SK-N-SH treated with all-trans-retinoic acid at 6 μM for 48 hours (cell line): ENCODE data around the gene RAB25.

Experiments
- ATAC-seq: fragments of 200-7000 bp; cut with Tn5 transposase; 3 replicates; pipeline ENCODE4 v1.9.1; 2020; ENCODE audit warnings: mild to moderate bottlenecking, moderate library complexity
- ARNTL ChIP-seq: fragments of 450-650 bp; formaldehyde crosslinking; IDR thresholded peaks from 2 replicates; pipeline ENCODE4 v1.5.0; 2020; ENCODE audit warnings: low read depth, mild to moderate bottlenecking, moderate library complexity, borderline replicate concordance
- BACH2 ChIP-seq: fragments of 250-450 bp; sonication (Bioruptor Pico); IDR thresholded peaks from 2 replicates; pipeline ENCODE4 v1.9.0; 2021; ENCODE audit warnings: mild to moderate bottlenecking, borderline replicate concordance
- CREB5 ChIP-seq: fragments of 250-450 bp; sonication (Bioruptor Pico); IDR thresholded peaks from 2 replicates; pipeline ENCODE4 v1.5.1; 2020; ENCODE audit warnings: low read depth, mild to moderate bottlenecking, moderate library complexity
- CSDC2 ChIP-seq: fragments of 250-450 bp; sonication (Bioruptor Pico); IDR thresholded peaks from 2 replicates; pipeline ENCODE4 v1.5.0; 2020; ENCODE audit warnings: mild to moderate bottlenecking, moderate library complexity
- CSRNP3 ChIP-seq: fragments of 250-450 bp; sonication (Bioruptor Pico); IDR thresholded peaks from 2 replicates; pipeline ENCODE4 v1.5.1; 2021; ENCODE audit warnings: mild to moderate bottlenecking, moderate library complexity
- GLIS3 ChIP-seq: fragments of 250-450 bp; sonication (Bioruptor Pico); IDR thresholded peaks from 2 replicates; pipeline ENCODE4 v1.5.0; 2020; ENCODE audit warnings: mild to moderate bottlenecking, moderate library complexity
- ISL1 ChIP-seq: fragments of 250-450 bp; sonication (Bioruptor Pico); IDR thresholded peaks from 2 replicates; pipeline ENCODE4 v2.1.2; 2022; ENCODE audit warnings: mild to moderate bottlenecking, moderate library complexity
- OSR1 ChIP-seq: fragments of 250-450 bp; sonication (Bioruptor Pico); IDR thresholded peaks from 2 replicates; pipeline ENCODE4 v1.8.0; 2022; ENCODE audit warnings: moderate library complexity, mild to moderate bottlenecking, inconsistent platforms
- PATZ1 ChIP-seq: fragments of 250-450 bp; sonication (Bioruptor Pico); IDR thresholded peaks from 2 replicates; pipeline ENCODE4 v1.8.0; 2020; ENCODE audit warnings: mild to moderate bottlenecking, moderate library complexity, borderline replicate concordance
- POU6F1 ChIP-seq: fragments of 250-450 bp; sonication (Bioruptor Pico); IDR thresholded peaks from 2 replicates; pipeline ENCODE4 v1.8.0; 2021; ENCODE audit warnings: low read depth, mild to moderate bottlenecking, moderate library complexity, borderline replicate concordance
- PPARA ChIP-seq: fragments of 250-450 bp; sonication (Bioruptor Pico); IDR thresholded peaks from 2 replicates; pipeline ENCODE4 v1.5.0; 2020; ENCODE audit warnings: mild to moderate bottlenecking, borderline replicate concordance
- RARB ChIP-seq: fragments of 250-450 bp; sonication (Bioruptor Pico); IDR thresholded peaks from 2 replicates; pipeline ENCODE4 v1.8.0; 2021; ENCODE audit warnings: mild to moderate bottlenecking, moderate library complexity
- SNAI2 ChIP-seq: fragments of 250-450 bp; sonication (Bioruptor Pico); IDR thresholded peaks from 2 replicates; pipeline ENCODE4 v1.5.0; 2020; ENCODE audit warnings: mild to moderate bottlenecking, moderate library complexity
- TCF4 ChIP-seq: fragments of 250-450 bp; sonication (Bioruptor Pico); IDR thresholded peaks from 2 replicates; pipeline ENCODE4 v1.8.0; 2021; ENCODE audit warnings: mild to moderate bottlenecking, moderate library complexity, borderline replicate concordance
- TOX ChIP-seq: fragments of 250-450 bp; sonication (Bioruptor Pico); IDR thresholded peaks from 2 replicates; pipeline ENCODE4 v1.8.0; 2021; ENCODE audit warnings: mild to moderate bottlenecking, moderate library complexity, borderline replicate concordance
- ZC3H10 ChIP-seq: fragments of 250-450 bp; sonication (Bioruptor Pico); IDR thresholded peaks from 2 replicates; pipeline ENCODE4 v1.5.1; 2021; ENCODE audit warnings: mild to moderate bottlenecking, moderate library complexity
- ZFP3 ChIP-seq: fragments of 250-450 bp; sonication (Bioruptor Pico); IDR thresholded peaks from 2 replicates; pipeline ENCODE4 v1.5.0; 2020; ENCODE audit warnings: mild to moderate bottlenecking, moderate library complexity
- ZFP30 ChIP-seq: fragments of 450-650 bp; formaldehyde crosslinking; IDR thresholded peaks from 2 replicates; pipeline ENCODE4 v1.5.0; 2022; ENCODE audit warnings: mild to moderate bottlenecking, moderate library complexity
- ZNF565 ChIP-seq: fragments of 450-650 bp; formaldehyde crosslinking; conservative IDR thresholded peaks from 2 replicates; pipeline ENCODE4 v1.5.0; 2020; ENCODE audit warnings: low read depth, mild to moderate bottlenecking, moderate library complexity
- ZNF70 ChIP-seq: fragments of 450-650 bp; formaldehyde crosslinking; IDR thresholded peaks from 2 replicates; pipeline ENCODE4 v1.5.0; 2020; ENCODE audit warnings: mild to moderate bottlenecking, moderate library complexity
- ZNF8 ChIP-seq: fragments of 450-650 bp; formaldehyde crosslinking; IDR thresholded peaks from 2 replicates; pipeline ENCODE4 v1.5.0; 2020; ENCODE audit warnings: mild to moderate bottlenecking, moderate library complexity

The RAB25 gene

GRCh38 chr1:156096640-156097391 lies 35.9 kb downstream of the RAB25 start:
- peak; percentile 99 for ATAC-seq
- TF ChIP-seq POU6F1 (CRISPR knock-in tag), result 0 out of 2 replicates have a peak, but pooled peaks have one; percentile 19
- TF ChIP-seq ISL1, result no peak
- TF ChIP-seq, all 23 proteins: peak for 1

- TF ChIP-seq OSR1 (CRISPR knock-in tag) (no peak), ZNF8 (no peak), BACH2 (no peak), POU6F1 (CRISPR knock-in tag) (no peak), RARB (CRISPR knock-in tag) (no peak), CSDC2 (CRISPR knock-in tag) (no peak), ARNTL (CRISPR knock-in tag) (no peak)
- no peak for ATAC-seq
Observed at GRCh38 chr1:156097499-156098178, 36.7 kb downstream of the RAB25 start.

GRCh38 chr1:156098784-156099183 lies 37.8 kb downstream of the RAB25 start:
- no peak for ATAC-seq
- no peak for TF ChIP-seq ZFP3
- TF ChIP-seq TOX, result no peak
- TF ChIP-seq ZNF70 (CRISPR knock-in tag), result no peak
- TF ChIP-seq BACH2, result no peak
- TF ChIP-seq PPARA, result no peak
- TF ChIP-seq ARNTL (CRISPR knock-in tag), result no peak
- no peak for TF ChIP-seq GLIS3 (CRISPR knock-in tag)
- TF ChIP-seq ZC3H10 (CRISPR knock-in tag), result no peak
- TF ChIP-seq ISL1, result no peak
- TF ChIP-seq SNAI2 (CRISPR knock-in tag), result no peak
- TF ChIP-seq ZNF8, result no peak
- TF ChIP-seq OSR1 (CRISPR knock-in tag), result no peak
- no peak for TF ChIP-seq CREB5 (CRISPR knock-in tag)
- no peak for TF ChIP-seq ZNF565
- no peak for TF ChIP-seq POU6F1 (CRISPR knock-in tag)
- TF ChIP-seq RARB (CRISPR knock-in tag), result no peak
- no peak for TF ChIP-seq CSRNP3 (CRISPR knock-in tag)
- TF ChIP-seq ZFP30 (CRISPR knock-in tag), result no peak
- TF ChIP-seq TCF4, result no peak
- no peak for TF ChIP-seq PATZ1 (CRISPR knock-in tag)
